Stimulated activated naive B cell treated with anti-CD40 and anti-IgM and Interleukin-4, amounts not matched to agents 10 μg/mL and 1 μg/mL and 100 μg/mL, for 72 hours (primary cell): Measurements from ENCODE around the gene BOD1L1.
"Not testable (repeated sequence)": the region's sequence is repeated elsewhere in the genome, so short reads cannot be mapped to it uniquely, and the experiment has no call there.

Source experiments
- ATAC-seq, 2 donors: fragments of 150-1000 bp; cut with Tn5 transposase; replicated peaks; 2 replicates each; pipeline ENCODE4 v1.10.0; 2021; ENCODE audit warnings: moderate library complexity in 1 of 2
- DNase-seq: peaks from one replicate; pipeline ENCODE4 v3.0.0; 2021
- H3K27ac Mint-ChIP-seq: one replicate; pipeline ENCODE4 v1.8.0; 2022; ENCODE audit warnings: mild to moderate bottlenecking, mixed read lengths
- H3K27me3 Mint-ChIP-seq, 2 donors: one replicate each; pipeline ENCODE4 v1.8.0; 2022; ENCODE audit warnings: mixed read lengths in 2 of 2
- H3K36me3 Mint-ChIP-seq, 2 donors: one replicate each; pipeline ENCODE4 v1.8.0; 2022; ENCODE audit warnings: mixed read lengths in 2 of 2, mild to moderate bottlenecking in 1 of 2
- H3K4me1 Mint-ChIP-seq, 2 donors: one replicate each; pipeline ENCODE4 v1.8.0; 2022; ENCODE audit warnings: mixed read lengths in 2 of 2, mild to moderate bottlenecking in 1 of 2
- H3K4me3 Mint-ChIP-seq, 2 donors: one replicate each; pipeline ENCODE4 v1.8.0; 2022; ENCODE audit warnings: mild to moderate bottlenecking in 2 of 2, mixed read lengths in 2 of 2, moderate library complexity in 1 of 2
- H3K9me3 Mint-ChIP-seq, 2 donors: one replicate each; pipeline ENCODE4 v1.8.0; 2022; ENCODE audit warnings: mixed read lengths in 2 of 2, mild to moderate bottlenecking in 1 of 2

The BOD1L1 gene

GRCh38 chr4:13601048-13601447 is 26.5 kb downstream of the BOD1L1 start:
- peaks cover 31 to 39% of the 10 kb centered on the region in 2 donors for H3K4me1 Mint-ChIP-seq
- ATAC-seq: peak; percentile 98
- H3K4me3 Mint-ChIP-seq: peak overlapping the region in 1 of 2 donors; percentile 0
- H3K9me3 Mint-ChIP-seq: no peaks in the 10 kb centered on the region
- peak; percentile 34 for DNase-seq
- H3K36me3 Mint-ChIP-seq: peaks cover 53 to 74% of the 10 kb centered on the region in 2 donors
- H3K27me3 Mint-ChIP-seq: no peaks in the 10 kb centered on the region
- peak overlapping the region; percentile 20 for H3K27ac Mint-ChIP-seq

- Mint-ChIP-seq H3K27me3 (no peaks in the 10 kb centered on the region), H3K4me1 (peaks cover 31 to 39% of the 10 kb centered on the region in 2 donors), H3K36me3 (peaks cover 53 to 73% of the 10 kb centered on the region in 2 donors), H3K4me3 (no peak overlapping the region), H3K9me3 (no peaks in the 10 kb centered on the region), H3K27ac (peak overlapping the region; percentile 48)
- ATAC-seq (no peak), DNase-seq (no peak)
These were observed 28.4 kb downstream of the BOD1L1 start for GRCh38 chr4:13599159-13599558.

- DNase-seq (no peak), ATAC-seq (peak in 1 of 2 donors; percentile 20)
- Mint-ChIP-seq H3K36me3 (peaks cover 48 to 68% of the 10 kb centered on the region in 2 donors), H3K4me3 (no peak overlapping the region), H3K27me3 (no peaks in the 10 kb centered on the region), H3K4me1 (peaks cover 26 to 29% of the 10 kb centered on the region in 2 donors), H3K27ac (no peak overlapping the region), H3K9me3 (no peaks in the 10 kb centered on the region)
These were observed 29.9 kb downstream of the BOD1L1 start for GRCh38 chr4:13597604-13598003.

- no peak for DNase-seq
- no peak for ATAC-seq
- H3K4me1 Mint-ChIP-seq: peaks cover 21 to 24% of the 10 kb centered on the region in 2 donors
- H3K27me3 Mint-ChIP-seq: no peaks in the 10 kb centered on the region
- no peak overlapping the region for H3K4me3 Mint-ChIP-seq
- H3K27ac Mint-ChIP-seq: no peak overlapping the region
- H3K9me3 Mint-ChIP-seq: no peaks in the 10 kb centered on the region
- H3K36me3 Mint-ChIP-seq: peaks cover 46 to 68% of the 10 kb centered on the region in 2 donors
These were observed 30.4 kb downstream of the BOD1L1 start for GRCh38 chr4:13597141-13597540.

GRCh38 chr4:13592220-13592619 is 35.3 kb downstream of the BOD1L1 start:
- Mint-ChIP-seq H3K27me3 (no peaks in the 10 kb centered on the region), H3K4me3 (no peak overlapping the region), H3K27ac (no peak overlapping the region), H3K9me3 (no peaks in the 10 kb centered on the region), H3K4me1 (peaks cover 0 to 5% of the 10 kb centered on the region in 2 donors), H3K36me3 (peaks cover 32 to 51% of the 10 kb centered on the region in 2 donors)
- no peak for DNase-seq
- no peak for ATAC-seq

- peaks cover 22 to 45% of the 10 kb centered on the region in 2 donors for H3K36me3 Mint-ChIP-seq
- no peak for DNase-seq
- H3K27me3 Mint-ChIP-seq: no peaks in the 10 kb centered on the region
These were observed 36.8 kb downstream of the BOD1L1 start for GRCh38 chr4:13590766-13591165.

GRCh38 chr4:13588954-13589353 is 38.6 kb downstream of the BOD1L1 start:
- no peak overlapping the region for H3K4me3 Mint-ChIP-seq
- DNase-seq (no peak), ATAC-seq (no peak)
- H3K4me1 Mint-ChIP-seq: no peaks in the 10 kb centered on the region
- no peaks in the 10 kb centered on the region for H3K9me3 Mint-ChIP-seq
- no peak overlapping the region for H3K27ac Mint-ChIP-seq
- H3K27me3 Mint-ChIP-seq: no peaks in the 10 kb centered on the region
- H3K36me3 Mint-ChIP-seq: peaks cover 22 to 55% of the 10 kb centered on the region in 2 donors

More at GRCh38 chr4:13590766-13591165, 36.8 kb downstream of the BOD1L1 start:
- H3K27ac Mint-ChIP-seq: no peak overlapping the region
- no peaks in the 10 kb centered on the region for H3K9me3 Mint-ChIP-seq
- no peak overlapping the region for H3K4me3 Mint-ChIP-seq
- no peak for ATAC-seq
- H3K4me1 Mint-ChIP-seq: no peaks in the 10 kb centered on the region

GRCh38 chr4:13584481-13584880 is 43.0 kb downstream of the BOD1L1 start:
- H3K27ac Mint-ChIP-seq: no peak overlapping the region
- no peaks in the 10 kb centered on the region for H3K27me3 Mint-ChIP-seq
- ATAC-seq (no peak), DNase-seq (no peak)
- no peak overlapping the region for H3K4me3 Mint-ChIP-seq
- peaks cover 22 to 52% of the 10 kb centered on the region in 2 donors for H3K36me3 Mint-ChIP-seq
- H3K9me3 Mint-ChIP-seq: no peaks in the 10 kb centered on the region
- H3K4me1 Mint-ChIP-seq: no peaks in the 10 kb centered on the region

GRCh38 chr4:13580036-13580435 is 47.5 kb downstream of the BOD1L1 start:
- H3K27ac Mint-ChIP-seq: no peak overlapping the region
- DNase-seq: no peak
- H3K27me3 Mint-ChIP-seq: no peaks in the 10 kb centered on the region
- no peak overlapping the region for H3K4me3 Mint-ChIP-seq
- H3K36me3 Mint-ChIP-seq: peaks cover 19 to 44% of the 10 kb centered on the region in 2 donors
- H3K4me1 Mint-ChIP-seq: no peaks in the 10 kb centered on the region
- ATAC-seq: no peak
- no peaks in the 10 kb centered on the region for H3K9me3 Mint-ChIP-seq

GRCh38 chr4:13577660-13578059 is 49.9 kb downstream of the BOD1L1 start:
- DNase-seq: no peak
- Mint-ChIP-seq H3K27me3 (no peaks in the 10 kb centered on the region), H3K9me3 (no peaks in the 10 kb centered on the region), H3K4me1 (no peaks in the 10 kb centered on the region), H3K4me3 (no peak overlapping the region), H3K36me3 (peaks cover 19 to 42% of the 10 kb centered on the region in 2 donors), H3K27ac (no peak overlapping the region)
- no peak for ATAC-seq

GRCh38 chr4:13570916-13571315 is 56.6 kb downstream of the BOD1L1 start:
- Mint-ChIP-seq H3K27me3 (no peaks in the 10 kb centered on the region), H3K27ac (no peak overlapping the region), H3K4me3 (no peak overlapping the region), H3K36me3 (peaks cover 30 to 54% of the 10 kb centered on the region in 2 donors), H3K9me3 (no peaks in the 10 kb centered on the region), H3K4me1 (no peaks in the 10 kb centered on the region)
- DNase-seq (no peak), ATAC-seq (no peak)

GRCh38 chr4:13567125-13567524 is 60.4 kb downstream of the BOD1L1 start:
- Mint-ChIP-seq H3K27me3 (no peaks in the 10 kb centered on the region), H3K36me3 (peaks cover 22 to 44% of the 10 kb centered on the region in 2 donors), H3K9me3 (no peaks in the 10 kb centered on the region), H3K27ac (no peak overlapping the region), H3K4me1 (no peaks in the 10 kb centered on the region), H3K4me3 (no peak overlapping the region)
- DNase-seq (no peak), ATAC-seq (no peak)

- Mint-ChIP-seq H3K27me3 (peaks cover 3 to 6% of the 10 kb centered on the region in 2 donors), H3K36me3 (peaks cover 19 to 30% of the 10 kb centered on the region in 2 donors), H3K9me3 (peaks cover 2 to 5% of the 10 kb centered on the region in 2 donors), H3K4me1 (no peaks in the 10 kb centered on the region), H3K27ac (no peak overlapping the region), H3K4me3 (no peak overlapping the region)
- ATAC-seq: no peak
- no peak for DNase-seq
These were observed 64.6 kb downstream of the BOD1L1 start for GRCh38 chr4:13562876-13563275.

GRCh38 chr4:13561673-13562072 is 65.9 kb downstream of the BOD1L1 start:
- Mint-ChIP-seq H3K27me3 (peaks cover 8 to 11% of the 10 kb centered on the region in 2 donors), H3K4me3 (no peak overlapping the region), H3K36me3 (peaks cover 15 to 24% of the 10 kb centered on the region in 2 donors), H3K4me1 (no peaks in the 10 kb centered on the region), H3K9me3 (peaks cover 2 to 5% of the 10 kb centered on the region in 2 donors), H3K27ac (no peak overlapping the region)
- DNase-seq: no peak
- no peak for ATAC-seq

- H3K36me3 Mint-ChIP-seq: peaks cover 10 to 15% of the 10 kb centered on the region in 2 donors
- not testable (repeated sequence) for H3K4me3 Mint-ChIP-seq, DNase-seq, H3K27ac Mint-ChIP-seq, ATAC-seq, H3K9me3 Mint-ChIP-seq, H3K4me1 Mint-ChIP-seq
- H3K27me3 Mint-ChIP-seq: peaks cover 10 to 13% of the 10 kb centered on the region in 2 donors
These were observed 67.4 kb downstream of the BOD1L1 start for GRCh38 chr4:13560111-13560510.

- DNase-seq (no peak), ATAC-seq (no peak)
- no peak overlapping the region for H3K27ac Mint-ChIP-seq
- peaks cover 10 to 15% of the 10 kb centered on the region in 2 donors for H3K36me3 Mint-ChIP-seq
- peaks cover 12 to 13% of the 10 kb centered on the region in 2 donors for H3K27me3 Mint-ChIP-seq
- peaks cover 2 to 5% of the 10 kb centered on the region in 2 donors for H3K9me3 Mint-ChIP-seq
- no peak overlapping the region for H3K4me3 Mint-ChIP-seq
- no peaks in the 10 kb centered on the region for H3K4me1 Mint-ChIP-seq
These were observed 68.1 kb downstream of the BOD1L1 start for GRCh38 chr4:13559413-13559812.
